Naive thymus-derived CD4-positive, alpha-beta T cell (primary cell): ENCODE data around the gene C1orf232. TPM values are rescaled to one million over a fixed set of nuclear protein-coding genes. Genes with fewer than 3 reads are reported as not detected.
A peak's percentile ranks its signal among the peaks of the same experiment; 100 is the strongest.

Source experiments
- ATAC-seq: fragments of 150-1000 bp; cut with Tn5 transposase; 2 replicates; pipeline ENCODE4 v1.10.0; 2021; ENCODE audit warnings: mild to moderate bottlenecking, moderate library complexity
- CTCF ChIA-PET: fragments of 350-600 bp; sonication (Branson Sonifier 250); formaldehyde crosslinking; loops from one replicate; lab custom pipeline; 2021; ENCODE audit warnings: antibody characterized with exemption; lab: Charles Lee
- POLR2A ChIA-PET: fragments of 350-600 bp; sonication (Branson Sonifier 250); formaldehyde crosslinking; loops from one replicate; lab custom pipeline; 2021; ENCODE audit warnings: antibody characterized with exemption, inconsistent platforms; lab: Charles Lee
- DNase-seq, 9 donors: peaks; one replicate each; pipeline versions ENCODE4 v3.0.0 to v3.0.0-alpha.2; 2020 to 2022; ENCODE audit warnings: mixed read lengths in 1 of 9
- H3K27ac ChIP-seq: one replicate; pipeline ENCODE4 v1.7.0; 2013; ENCODE audit warnings: mild to moderate bottlenecking, low read depth, low read length, moderate library complexity
- H3K27me3 ChIP-seq, 2 donors: one replicate each; pipeline ENCODE4 v1.7.0; 2013; ENCODE audit warnings: low read length in 2 of 2, mild to moderate bottlenecking in 2 of 2, moderate library complexity in 2 of 2; ENCODE audit not compliant: control insufficient read depth in 2 of 2, insufficient read depth in 2 of 2
- H3K36me3 ChIP-seq, 3 experiments: 1 replicate in 2 of 3; 2 replicates in 1 of 3; pipeline ENCODE4 v1.7.0; 2013; ENCODE audit warnings: low read length in 3 of 3, mild to moderate bottlenecking in 3 of 3, moderate library complexity in 1 of 3; ENCODE audit not compliant: insufficient read depth in 3 of 3, control insufficient read depth in 2 of 3
- H3K4me1 ChIP-seq, 2 donors: one replicate each; pipeline ENCODE4 v1.7.0; 2013; ENCODE audit warnings: low read length in 2 of 2, mild to moderate bottlenecking in 2 of 2, moderate library complexity in 1 of 2; ENCODE audit not compliant: control insufficient read depth in 2 of 2, insufficient read depth in 2 of 2
- H3K4me3 ChIP-seq: 2 replicates; pipeline ENCODE4 v1.7.0; 2013; ENCODE audit warnings: mild to moderate bottlenecking, low read length
- H3K9me3 ChIP-seq, 3 experiments: 1 replicate in 2 of 3; 2 replicates in 1 of 3; pipeline ENCODE4 v1.7.0; 2013; ENCODE audit warnings: low read length in 3 of 3; ENCODE audit not compliant: control insufficient read depth in 2 of 3
- H3K27ac Mint-ChIP-seq, 9 donors: one replicate each; pipeline ENCODE4 v1.8.0; 2020 to 2022; ENCODE audit warnings: mixed read lengths in 9 of 9, mild to moderate bottlenecking in 8 of 9, moderate library complexity in 5 of 9, inconsistent platforms in 2 of 9
- H3K27me3 Mint-ChIP-seq, 5 donors: one replicate each; pipeline ENCODE4 v1.8.0; 2021 to 2022; ENCODE audit warnings: mixed read lengths in 5 of 5, mild to moderate bottlenecking in 1 of 5
- H3K36me3 Mint-ChIP-seq, 5 donors: one replicate each; pipeline ENCODE4 v1.8.0; 2020 to 2022; ENCODE audit warnings: mixed read lengths in 5 of 5, mild to moderate bottlenecking in 3 of 5, inconsistent platforms in 1 of 5
- H3K4me1 Mint-ChIP-seq, 7 donors: one replicate each; pipeline ENCODE4 v1.8.0; 2020 to 2022; ENCODE audit warnings: mixed read lengths in 7 of 7, mild to moderate bottlenecking in 3 of 7, inconsistent platforms in 1 of 7
- H3K4me3 Mint-ChIP-seq, 10 donors: one replicate each; pipeline ENCODE4 v1.8.0; 2020 to 2022; ENCODE audit warnings: mild to moderate bottlenecking in 10 of 10, mixed read lengths in 10 of 10, moderate library complexity in 6 of 10, inconsistent platforms in 2 of 10
- H3K9me3 Mint-ChIP-seq, 11 donors: one replicate each; pipeline ENCODE4 v1.8.0; 2020 to 2022; ENCODE audit warnings: mixed read lengths in 11 of 11, mild to moderate bottlenecking in 4 of 11, inconsistent platforms in 1 of 11, moderate library complexity in 1 of 11
- intact Hi-C, 2 donors: fragments of 100-400 bp; cut with micrococcal nuclease; formaldehyde crosslinking; loops; one replicate each; pipeline ENCODE4 v1.15.1; 2023
- polyA plus RNA-seq, 2 donors: library from polyadenylated mRNA; unstranded; fragments of 300-500 nt; fragmentation: Illumina TruSeq; gene quantifications; one replicate each; pipeline ENCODE4 v1.2.3, GENCODE V29; 2021
- total RNA-seq, 6 experiments: library from RNA in 5 of 6; stranded (reverse) in 5 of 6; gene quantifications; 1 replicate in 5 of 6; 2 replicates in 1 of 6; pipeline ENCODE4 v1.2.3 and lab custom pipeline; 2021 to 2026

Gene C1orf232
- total and polyA plus RNA-seq, 7 experiments from 2014 or later = not detected

- CTCF ChIA-PET = interaction anchor here (1.2 to 1.6 kb wide), 3 partner anchors 10 to 31 kb away, joined by 3 to 5 read pairs (median 4); partner anchors contain the start of gene PDIK1L
- Histone ChIP-seq H3K36me3 (peaks cover 0 to 29% (median 7%) of the 10 kb centered on the region in 3 experiments), H3K9me3 (no peaks in the 10 kb centered on the region), H3K27ac (no peak overlapping the region), H3K27me3 (no peaks in the 10 kb centered on the region), H3K4me3 (no peak overlapping the region), H3K4me1 (peaks cover 13 to 15% of the 10 kb centered on the region in 2 donors)
- DNase-seq = no peak
- Mint-ChIP-seq H3K27ac (peak overlapping the region in 3 of 9 donors; percentile 14 to 37 (median 24)), H3K36me3 (peaks cover 0 to 29% (median 8%) of the 10 kb centered on the region in 5 donors), H3K4me3 (no peak overlapping the region), H3K4me1 (peaks cover 24 to 67% (median 55%) of the 10 kb centered on the region in 7 donors), H3K27me3 (no peaks in the 10 kb centered on the region), H3K9me3 (no peaks in the 10 kb centered on the region)
- POLR2A ChIA-PET = interaction anchor here (0.7 to 7.4 kb wide), 4 partner anchors 11 to 55 kb away, joined by 3 to 93 read pairs (median 4); partner anchors contain the start of genes CNKSR1 and PDIK1L
- ATAC-seq = no peak
- intact Hi-C loops = loop anchor here in 1 of 2 donors (10.0 kb wide), 2 partner anchors 573 to 877 kb away; partner anchors contain the start of genes ARID1A and RSRP1
Observed at GRCh38 chr1:26121854-26122773, 46.6 kb downstream of the C1orf232 start.

GRCh38 chr1:26119892-26120608, 48.7 kb downstream of the C1orf232 start:
- H3K27ac Mint-ChIP-seq = peak overlapping the region in 7 of 9 donors; percentile 19 to 87 (median 65)
- ChIA-PET CTCF (interaction anchor here (0.6 kb wide), 1 partner anchor 24 kb away, joined by 3 read pairs; no protein-coding TSS in a partner anchor), POLR2A (interaction anchor here (0.5 to 7.4 kb wide), 4 partner anchors 8 to 301 kb away, joined by 3 to 93 read pairs (median 4); partner anchors contain the start of gene PDIK1L)
- Histone ChIP-seq H3K36me3 (peaks cover under 1 to 37% (median 7%) of the 10 kb centered on the region in 3 experiments), H3K27ac (no peak overlapping the region), H3K4me3 (no peak overlapping the region), H3K4me1 (no peaks in the 10 kb centered on the region), H3K27me3 (no peaks in the 10 kb centered on the region), H3K9me3 (no peaks in the 10 kb centered on the region)
- intact Hi-C loops = loop anchor here in 1 of 2 donors (10.0 kb wide), 2 partner anchors 575 to 875 kb away; partner anchors contain the start of genes ARID1A and RSRP1
- H3K4me3 Mint-ChIP-seq = peak overlapping the region in 2 of 10 donors; percentile 43 to 48
- no peaks in the 10 kb centered on the region for H3K9me3 Mint-ChIP-seq
- no peaks in the 10 kb centered on the region for H3K27me3 Mint-ChIP-seq
- ATAC-seq (no peak), DNase-seq (no peak)
- H3K36me3 Mint-ChIP-seq = peaks cover 0 to 32% (median 8%) of the 10 kb centered on the region in 5 donors
- H3K4me1 Mint-ChIP-seq = peaks cover 10 to 53% (median 40%) of the 10 kb centered on the region in 7 donors

GRCh38 chr1:26114165-26114927, 54.4 kb downstream of the C1orf232 start:
- Mint-ChIP-seq H3K27ac (peak overlapping the region in 3 of 9 donors; percentile 23 to 65 (median 49)), H3K9me3 (no peaks in the 10 kb centered on the region), H3K36me3 (peaks cover 0 to 26% (median 6%) of the 10 kb centered on the region in 5 donors), H3K27me3 (no peaks in the 10 kb centered on the region), H3K4me1 (peaks cover 6 to 63% (median 45%) of the 10 kb centered on the region in 7 donors), H3K4me3 (peak overlapping the region in 7 of 10 donors; percentile 25 to 83 (median 45))
- CTCF ChIA-PET = interaction anchor here (0.7 to 5.6 kb wide), 7 partner anchors 12 to 163 kb away, joined by 3 to 53 read pairs (median 5); no protein-coding TSS in a partner anchor
- Histone ChIP-seq H3K27me3 (no peaks in the 10 kb centered on the region), H3K27ac (no peak overlapping the region), H3K4me1 (peaks cover 12 to 19% of the 10 kb centered on the region in 2 donors), H3K9me3 (no peaks in the 10 kb centered on the region), H3K4me3 (no peak overlapping the region), H3K36me3 (peaks cover 0 to 41% (median 5%) of the 10 kb centered on the region in 3 experiments)
- ATAC-seq (no peak), DNase-seq (no peak)
- POLR2A ChIA-PET = interaction anchor here (0.8 to 5.6 kb wide), 3 partner anchors 10 to 31 kb away, joined by 6 to 93 read pairs (median 15); no protein-coding TSS in a partner anchor
- intact Hi-C loops = loop anchor here (5.0 kb wide), 5 partner anchors 163 to 358 kb away; partner anchors contain the start of genes CD52 (in 1 of the 2), HMGN2 (in 1 of the 2) and STMN1 (in 1 of the 2)

Other genes starting within 250 kb of the C1orf232 start
- gene PAFAH2, start 170.9 kb downstream of the C1orf232 start, total RNA-seq = 10 to 100 TPM; 11.4 to 36.0 (median 12.7) TPM
- 10 to 100 TPM; 19.5 to 23.7 TPM for gene PAFAH2, start 170.9 kb downstream of the C1orf232 start, polyA plus RNA-seq
- gene EXTL1, start 147.2 kb downstream of the C1orf232 start, total RNA-seq = under 1 TPM in 2 of 5 experiments, not detected in 3; 0.14 to 0.32 TPM
- not detected for gene EXTL1, start 147.2 kb downstream of the C1orf232 start, polyA plus RNA-seq
- not detected for gene SLC30A2, start 122.8 kb downstream of the C1orf232 start, total RNA-seq
- gene SLC30A2, start 122.8 kb downstream of the C1orf232 start, polyA plus RNA-seq = not detected
- not detected for gene TRIM63, start 101.3 kb downstream of the C1orf232 start, total RNA-seq
- gene TRIM63, start 101.3 kb downstream of the C1orf232 start, polyA plus RNA-seq = not detected
- 10 to 100 TPM in 4 of 5 experiments, 1 to 10 TPM in 1; 9.1 to 29.6 (median 20.3) TPM for gene PDIK1L, start 57.1 kb downstream of the C1orf232 start, total RNA-seq
- gene PDIK1L, start 57.1 kb downstream of the C1orf232 start, polyA plus RNA-seq = 1 to 10 TPM; 4.7 to 7.4 TPM
- gene FAM110D, start 9.9 kb downstream of the C1orf232 start, total RNA-seq = not detected
- not detected for gene FAM110D, start 9.9 kb downstream of the C1orf232 start, polyA plus RNA-seq
- 10 to 100 TPM in 2 of 5 experiments, 1 to 10 TPM in 3; 7.8 to 36.3 (median 9.6) TPM for gene ZNF593, start 945 bp upstream of the C1orf232 start, total RNA-seq
- 10 to 100 TPM; 22.2 to 25.3 TPM for gene ZNF593, start 945 bp upstream of the C1orf232 start, polyA plus RNA-seq
- not detected for gene ZNF593OS, start 2.9 kb upstream of the C1orf232 start, total RNA-seq
- gene ZNF593OS, start 2.9 kb upstream of the C1orf232 start, polyA plus RNA-seq = under 1 TPM in 1 of 2 donors, not detected in 1; 0.97 TPM
- 1 to 10 TPM; 2.4 to 7.5 (median 4.6) TPM for gene CNKSR1, start 8.5 kb upstream of the C1orf232 start, total RNA-seq
- gene CNKSR1, start 8.5 kb upstream of the C1orf232 start, polyA plus RNA-seq = 1 to 10 TPM in 1 of 2 donors, under 1 TPM in 1; 0.63 to 1.4 TPM
- not detected for gene CATSPER4, start 21.6 kb upstream of the C1orf232 start, total RNA-seq
- not detected for gene CATSPER4, start 21.6 kb upstream of the C1orf232 start, polyA plus RNA-seq
- 10 to 100 TPM; 12.1 to 34.8 (median 20.7) TPM for gene CEP85, start 65.2 kb upstream of the C1orf232 start, total RNA-seq
- 10 to 100 TPM in 1 of 2 donors, 1 to 10 TPM in 1; 5.4 to 12.1 TPM for gene CEP85, start 65.2 kb upstream of the C1orf232 start, polyA plus RNA-seq
- 100 to 1,000 TPM; 156 to 636 (median 224) TPM for gene SH3BGRL3, start 111.1 kb upstream of the C1orf232 start, total RNA-seq
- gene SH3BGRL3, start 111.1 kb upstream of the C1orf232 start, polyA plus RNA-seq = 100 to 1,000 TPM; 569 to 630 TPM
- gene UBXN11, start 137.7 kb upstream of the C1orf232 start, total RNA-seq = 100 to 1,000 TPM in 3 of 5 experiments, 10 to 100 TPM in 2; 35.7 to 131 (median 124) TPM
- gene UBXN11, start 137.7 kb upstream of the C1orf232 start, polyA plus RNA-seq = 10 to 100 TPM; 10.5 to 13.6 TPM
- gene CD52, start 149.0 kb upstream of the C1orf232 start, total RNA-seq = 1,000 to 10,000 TPM in 3 of 5 experiments, 100 to 1,000 TPM in 2; 719 to 1,390 (median 1,130) TPM
- gene CD52, start 149.0 kb upstream of the C1orf232 start, polyA plus RNA-seq = 1,000 to 10,000 TPM; 7,628 to 8,133 TPM
- gene CRYBG2, start 185.2 kb upstream of the C1orf232 start, total RNA-seq = 1 to 10 TPM in 3 of 5 experiments, under 1 TPM in 1, not detected in 1; 0.59 to 1.5 (median 1.2) TPM
- 1 to 10 TPM in 1 of 2 donors, not detected in 1; 1.1 TPM for gene CRYBG2, start 185.2 kb upstream of the C1orf232 start, polyA plus RNA-seq
- 1 to 10 TPM in 1 of 5 experiments, under 1 TPM in 2, not detected in 2; 0.22 to 6.3 (median 0.51) TPM for gene ZNF683, start 203.8 kb upstream of the C1orf232 start, total RNA-seq
- gene ZNF683, start 203.8 kb upstream of the C1orf232 start, polyA plus RNA-seq = not detected
- gene LIN28A, start 241.9 kb upstream of the C1orf232 start, total RNA-seq = not detected
- not detected for gene LIN28A, start 241.9 kb upstream of the C1orf232 start, polyA plus RNA-seq